ENCODE data around the gene FHOD3. TPM values are rescaled to one million over a fixed set of nuclear protein-coding genes. Genes with fewer than 3 reads are reported as not detected.

The FHOD3 gene
- total RNA-seq, 6 experiments from 2014 or later = 0.44 to 1.2 (median 0.62) TPM

DNA sequence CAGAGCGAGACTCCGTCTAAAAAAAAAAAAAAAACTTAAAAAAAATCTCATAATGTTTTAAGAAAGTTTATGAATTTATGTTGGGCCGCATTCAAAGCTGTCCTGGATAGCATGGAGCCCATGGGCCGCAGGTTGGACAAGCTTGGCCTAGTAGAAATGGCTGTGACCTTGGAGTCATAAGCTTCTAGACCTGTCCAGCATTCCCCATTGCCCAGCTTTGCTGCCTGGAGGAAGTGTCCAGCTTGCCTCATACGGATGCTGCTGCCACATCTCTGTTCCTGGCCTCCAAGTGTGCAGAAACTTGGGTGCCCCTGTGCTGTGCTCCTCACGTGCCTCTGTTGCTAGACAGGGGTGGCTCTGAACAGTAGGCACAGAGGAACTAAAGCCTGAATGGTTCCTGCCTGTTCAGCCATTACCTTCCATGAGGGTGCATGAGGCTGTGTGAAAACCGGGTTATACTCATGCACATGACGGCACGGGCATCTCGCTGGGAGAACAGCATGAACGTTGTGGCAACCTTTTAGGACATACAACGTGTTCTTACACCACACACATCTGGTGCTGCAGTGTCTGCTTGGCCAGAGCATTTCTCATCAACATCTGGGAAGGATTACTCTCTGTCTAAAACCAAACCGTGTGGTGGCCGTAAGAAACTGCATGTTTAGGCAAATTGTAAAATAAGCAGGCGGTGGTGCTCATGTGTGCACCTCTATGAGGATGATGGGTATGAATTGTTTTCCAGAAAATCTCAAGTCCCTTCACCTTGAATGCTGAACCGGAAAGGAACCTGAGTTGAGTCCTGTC is 38.2 kb downstream of the FHOD3 start:
- intact Hi-C loops (cut with DNase I) = loop anchor here in 1 of 2 donors (10.0 kb wide), 1 partner anchor 59 kb away; no protein-coding TSS in a partner anchor
- no peaks in the 10 kb centered on the region for H3K4me1 ChIP-seq
- no peak for DNase-seq

DNA sequence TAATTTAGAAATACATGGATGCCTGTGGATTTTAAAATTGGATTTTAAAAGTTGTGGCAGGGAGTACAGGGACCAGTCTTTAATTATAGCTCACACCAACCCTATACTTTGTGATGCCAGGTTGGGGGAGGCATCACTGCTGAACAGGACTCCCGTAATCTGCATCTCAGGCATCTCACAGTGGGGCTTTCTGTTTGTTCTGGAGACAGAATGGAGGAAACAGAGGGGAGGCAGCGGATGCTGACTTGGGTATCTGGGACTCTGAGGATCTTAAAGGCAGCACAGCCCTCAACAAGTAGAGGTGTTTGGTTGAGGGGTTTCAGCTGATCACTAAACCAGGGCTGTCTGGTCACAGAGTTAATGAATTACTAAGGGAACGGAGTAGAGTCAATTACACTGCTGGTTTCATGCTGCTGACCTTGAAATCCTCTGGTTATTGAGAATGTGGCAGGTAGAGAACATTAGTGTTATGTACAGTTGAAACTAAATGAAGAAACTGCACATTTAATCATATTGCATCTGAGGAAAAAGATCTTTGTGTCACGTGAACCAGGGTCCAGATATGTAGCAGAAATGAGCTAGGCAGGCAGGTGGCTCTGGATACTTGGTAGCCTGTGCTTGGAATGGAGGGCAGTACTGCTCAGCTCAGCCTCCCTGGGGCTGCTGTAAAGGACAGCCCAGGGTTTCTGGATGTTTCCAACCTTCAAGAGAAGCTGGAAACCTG is 40.3 kb downstream of the FHOD3 start:
- no peaks in the 10 kb centered on the region for H3K36me3 ChIP-seq
- H3K27me3 ChIP-seq = no peaks in the 10 kb centered on the region
- no peak for DNase-seq
- ATAC-seq = peak; percentile 38 to 54 (median 40)
- 60% methylated on average over 4 of the region's 4 CpGs for WGBS (ENCODE audit: insufficient coverage, low coverage, low lambda C conversion rate, missing lambda C conversion rate)
- no peaks in the 10 kb centered on the region for H3K9me3 ChIP-seq
- H3K4me1 ChIP-seq = no peaks in the 10 kb centered on the region
- no peak overlapping the region for H3K27ac ChIP-seq
- no peak overlapping the region for H3K4me3 ChIP-seq
- TF ChIP-seq POLR2A (IDR thresholded peaks at IDR 0.05) = no peak
- TF ChIP-seq, protein P1, sequence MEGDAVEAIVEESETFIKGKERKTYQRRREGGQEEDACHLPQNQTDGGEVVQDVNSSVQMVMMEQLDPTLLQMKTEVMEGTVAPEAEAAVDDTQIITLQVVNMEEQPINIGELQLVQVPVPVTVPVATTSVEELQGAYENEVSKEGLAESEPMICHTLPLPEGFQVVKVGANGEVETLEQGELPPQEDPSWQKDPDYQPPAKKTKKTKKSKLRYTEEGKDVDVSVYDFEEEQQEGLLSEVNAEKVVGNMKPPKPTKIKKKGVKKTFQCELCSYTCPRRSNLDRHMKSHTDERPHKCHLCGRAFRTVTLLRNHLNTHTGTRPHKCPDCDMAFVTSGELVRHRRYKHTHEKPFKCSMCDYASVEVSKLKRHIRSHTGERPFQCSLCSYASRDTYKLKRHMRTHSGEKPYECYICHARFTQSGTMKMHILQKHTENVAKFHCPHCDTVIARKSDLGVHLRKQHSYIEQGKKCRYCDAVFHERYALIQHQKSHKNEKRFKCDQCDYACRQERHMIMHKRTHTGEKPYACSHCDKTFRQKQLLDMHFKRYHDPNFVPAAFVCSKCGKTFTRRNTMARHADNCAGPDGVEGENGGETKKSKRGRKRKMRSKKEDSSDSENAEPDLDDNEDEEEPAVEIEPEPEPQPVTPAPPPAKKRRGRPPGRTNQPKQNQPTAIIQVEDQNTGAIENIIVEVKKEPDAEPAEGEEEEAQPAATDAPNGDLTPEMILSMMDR (IDR thresholded peaks at IDR 0.05) = no peak
- intact Hi-C loops (cut with DNase I) = loop anchor here in 1 of 2 donors (10.0 kb wide), 1 partner anchor 57 kb away; no protein-coding TSS in a partner anchor

More for the DNA sequence above, 38.2 kb downstream of the FHOD3 start:
- no peak overlapping the region for H3K4me3 ChIP-seq
- 86% methylated on average over 15 of the region's 16 CpGs for WGBS (ENCODE audit: insufficient coverage, low coverage, low lambda C conversion rate, missing lambda C conversion rate)
- no peak for ATAC-seq
- H3K27me3 ChIP-seq = no peaks in the 10 kb centered on the region
- TF ChIP-seq POLR2A (IDR thresholded peaks at IDR 0.05) = no peak
- H3K9me3 ChIP-seq = no peaks in the 10 kb centered on the region
- H3K27ac ChIP-seq = no peak overlapping the region
- H3K36me3 ChIP-seq = no peaks in the 10 kb centered on the region

DNA sequence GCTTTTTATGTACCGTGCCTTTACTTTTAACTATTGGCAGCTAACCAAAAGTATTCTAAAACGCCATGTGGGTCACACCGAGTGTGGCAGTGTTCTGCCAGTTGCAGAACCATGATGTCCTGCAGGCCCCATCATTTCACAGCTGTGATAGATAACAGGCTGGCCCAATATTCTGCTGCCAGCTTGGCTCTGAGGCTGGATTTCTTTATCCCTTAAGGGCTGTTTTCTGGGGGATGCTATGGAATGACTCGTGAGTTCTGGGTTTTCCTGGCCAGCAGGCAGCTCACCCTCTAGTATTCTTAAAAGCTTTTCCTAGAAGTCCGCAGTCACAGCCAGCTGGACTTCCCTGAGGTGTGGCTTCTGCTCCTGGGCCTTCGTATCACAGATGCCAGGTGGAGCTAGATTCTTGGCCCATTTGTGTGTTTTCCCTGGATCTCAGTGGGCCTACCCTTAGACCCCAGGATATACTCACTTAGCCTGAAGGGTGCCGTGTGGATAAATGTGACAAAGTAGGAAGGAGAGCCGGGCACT is 41.0 kb downstream of the FHOD3 start:
- intact Hi-C loops (cut with DNase I) = loop anchor here in 1 of 2 donors (10.0 kb wide), 1 partner anchor 56 kb away; no protein-coding TSS in a partner anchor
- TF ChIP-seq POLR2A (IDR thresholded peaks at IDR 0.05) = no peak
- TF ChIP-seq, protein P1 (IDR thresholded peaks at IDR 0.05) = no peak
- ATAC-seq (no peak), DNase-seq (no peak)
- Histone ChIP-seq H3K4me3 (no peak overlapping the region), H3K27me3 (no peaks in the 10 kb centered on the region), H3K4me1 (no peaks in the 10 kb centered on the region), H3K36me3 (no peaks in the 10 kb centered on the region), H3K9me3 (no peaks in the 10 kb centered on the region), H3K27ac (no peak overlapping the region)
- whole genome bisulfite sequencing (ENCODE audit: insufficient coverage, low coverage, low lambda C conversion rate, missing lambda C conversion rate) = 83% methylated on average over 5 of the region's 8 CpGs

DNA sequence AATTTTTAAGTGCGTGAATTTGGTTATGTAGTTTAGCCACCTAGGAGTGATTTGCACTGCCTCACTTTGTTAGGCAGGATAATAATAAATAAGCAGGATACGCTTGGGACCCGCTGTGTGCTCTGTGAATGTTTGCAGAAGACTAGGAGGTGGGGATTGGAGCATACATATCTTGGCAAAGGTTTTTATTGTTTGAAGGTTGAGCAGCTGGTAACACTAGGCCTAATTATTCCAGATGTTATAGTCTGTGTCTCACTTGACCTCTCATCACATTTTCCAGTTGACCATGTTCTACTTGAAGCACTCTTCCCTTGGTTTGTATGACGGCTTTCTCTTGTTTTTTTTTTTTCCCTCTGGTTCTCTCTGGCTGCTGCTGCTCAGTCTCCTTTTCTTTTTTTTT is 42.7 kb downstream of the FHOD3 start:
- no peak overlapping the region for H3K4me3 ChIP-seq
- DNase-seq (no peak), ATAC-seq (no peak)
- intact Hi-C loops (cut with DNase I) = no loop called here
- H3K9me3 ChIP-seq = no peaks in the 10 kb centered on the region
- H3K4me1 ChIP-seq = no peaks in the 10 kb centered on the region
- WGBS (ENCODE audit: insufficient coverage, low coverage, low lambda C conversion rate, missing lambda C conversion rate) = 88% methylated on average over 4 of the region's 4 CpGs
- TF ChIP-seq, protein P1 (IDR thresholded peaks at IDR 0.05) = no peak
- no peak for TF ChIP-seq POLR2A (IDR thresholded peaks at IDR 0.05)
- H3K27ac ChIP-seq = no peak overlapping the region
- no peaks in the 10 kb centered on the region for H3K36me3 ChIP-seq
- H3K27me3 ChIP-seq = no peaks in the 10 kb centered on the region

DNA sequence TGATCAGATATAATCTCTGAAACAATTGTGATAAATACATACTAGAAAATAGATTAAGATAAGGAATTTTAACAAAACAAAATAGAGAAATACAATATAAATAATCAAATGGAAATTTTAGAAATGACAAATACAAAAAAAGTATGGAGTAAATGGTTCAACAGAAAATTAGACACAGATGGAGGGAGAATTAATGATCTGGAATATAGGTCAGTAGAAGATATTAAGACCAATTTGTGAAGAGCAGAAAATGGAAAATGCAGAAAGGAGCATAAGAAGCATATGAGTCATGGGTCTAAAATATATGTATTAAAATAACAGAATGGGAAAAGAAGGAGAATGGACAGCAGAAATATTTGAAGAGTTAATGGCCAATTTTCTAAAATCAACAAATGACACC is 44.4 kb downstream of the FHOD3 start:
- no peaks in the 10 kb centered on the region for H3K9me3 ChIP-seq
- no peak overlapping the region for H3K4me3 ChIP-seq
- H3K27me3 ChIP-seq = no peaks in the 10 kb centered on the region
- no peak for DNase-seq
- no peaks in the 10 kb centered on the region for H3K4me1 ChIP-seq
- ATAC-seq = no peak
- no peak for TF ChIP-seq POLR2A (IDR thresholded peaks at IDR 0.05)
- TF ChIP-seq, protein P1 (IDR thresholded peaks at IDR 0.05) = no peak
- intact Hi-C loops (cut with DNase I) = no loop called here
- no peaks in the 10 kb centered on the region for H3K36me3 ChIP-seq
- H3K27ac ChIP-seq = no peak overlapping the region
